NCI-H1417 treated with DMSO at 0.1 percent for 48 hours (cell line): ENCODE measurements around the gene COLGALT1.

Experiments
- DNase-seq: peaks from one replicate; lab custom pipeline; 2025; lab: John Stamatoyannopoulos, UW

The COLGALT1 gene

DNA sequence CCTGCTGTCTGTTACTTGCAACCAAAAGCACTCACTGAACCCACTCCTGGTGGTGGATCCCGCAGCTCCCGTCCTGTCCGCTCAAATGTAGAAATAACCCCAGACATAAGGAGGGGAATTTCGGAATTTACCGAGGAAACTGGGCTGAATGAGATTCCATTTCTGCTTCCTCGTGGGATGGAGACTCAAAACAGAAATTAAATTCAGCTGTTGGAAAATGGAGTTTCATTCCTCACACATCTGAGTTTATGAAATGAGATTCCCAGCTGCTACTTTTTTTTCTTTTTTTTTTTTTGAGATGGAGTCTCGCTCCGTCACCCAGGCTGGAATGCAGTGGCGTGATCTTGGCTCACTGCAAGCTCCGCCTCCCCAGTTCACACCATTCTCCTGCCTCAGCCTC is 44.3 kb downstream of the COLGALT1 start:
- DNase-seq, result no peak

DNA sequence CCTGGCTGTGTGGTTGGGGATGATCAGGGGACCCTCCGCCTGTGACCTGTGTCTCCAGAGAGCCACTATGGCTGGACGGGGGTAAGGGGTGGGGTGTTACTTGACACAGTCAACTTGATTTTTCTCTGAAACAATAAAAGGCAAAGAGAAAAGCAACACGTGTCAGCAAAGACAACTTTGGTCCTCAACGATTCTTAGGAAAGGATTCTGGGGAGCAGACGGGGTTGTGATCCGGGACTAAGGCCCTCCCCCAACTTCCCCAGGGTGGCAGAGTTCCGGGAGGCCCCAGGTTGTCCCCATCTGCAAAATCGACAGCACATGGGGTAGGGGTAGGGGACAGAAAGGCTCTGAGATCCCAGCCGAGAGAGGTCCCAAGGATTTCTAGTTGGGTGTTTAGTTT is 46.2 kb downstream of the COLGALT1 start:
- DNase-seq, result no peak

DNA sequence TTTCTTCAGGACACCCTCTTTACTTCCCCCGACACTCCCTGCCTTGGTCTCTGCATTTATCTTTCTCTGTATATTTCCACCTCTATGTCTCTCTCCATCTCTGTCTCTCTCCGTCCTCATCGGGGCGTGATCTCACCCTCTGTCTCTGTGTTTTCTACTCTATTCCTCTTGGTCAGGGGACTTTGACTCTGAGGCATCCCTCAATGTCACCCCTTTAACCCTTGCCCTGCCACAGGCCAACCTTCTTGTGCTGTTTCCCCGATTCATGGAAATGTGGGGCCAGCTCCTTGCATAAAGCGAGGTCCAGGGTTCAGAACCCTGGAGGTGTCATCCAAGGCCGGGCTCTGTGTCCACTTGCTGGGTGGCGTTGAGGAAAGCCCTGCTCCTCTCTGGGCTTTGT is 46.8 kb downstream of the COLGALT1 start:
- no peak for DNase-seq

DNA sequence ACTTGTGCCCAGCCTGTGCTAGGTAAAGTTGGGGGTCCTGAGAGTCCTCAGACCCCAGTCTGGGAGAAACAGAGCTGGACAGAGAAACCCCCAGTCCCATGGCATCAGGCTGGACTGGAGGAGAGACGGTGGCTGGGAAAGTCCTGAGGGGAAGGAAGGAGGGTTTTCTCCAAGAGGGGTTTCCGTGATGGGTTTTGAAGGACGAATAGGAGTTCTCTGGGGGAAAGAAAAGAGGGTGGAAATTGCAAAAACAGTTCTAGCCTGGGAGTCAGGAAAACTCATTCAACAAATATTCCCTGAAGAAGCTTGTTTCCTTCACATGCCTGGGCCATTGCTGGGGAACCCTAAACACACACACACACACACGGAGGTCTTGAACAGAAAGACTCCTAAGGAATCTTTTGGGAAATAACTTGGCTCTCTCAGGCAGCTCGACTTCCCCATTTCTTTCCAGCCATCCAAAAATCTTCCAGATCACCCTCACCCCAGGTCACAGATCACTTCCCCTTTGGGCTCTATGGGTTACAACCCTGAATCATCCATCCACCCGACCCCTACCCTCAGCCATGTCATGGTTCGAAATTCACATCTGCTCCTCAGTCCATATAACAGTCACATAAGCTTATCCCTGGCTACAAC is 47.5 kb downstream of the COLGALT1 start:
- DNase-seq, result no peak

DNA sequence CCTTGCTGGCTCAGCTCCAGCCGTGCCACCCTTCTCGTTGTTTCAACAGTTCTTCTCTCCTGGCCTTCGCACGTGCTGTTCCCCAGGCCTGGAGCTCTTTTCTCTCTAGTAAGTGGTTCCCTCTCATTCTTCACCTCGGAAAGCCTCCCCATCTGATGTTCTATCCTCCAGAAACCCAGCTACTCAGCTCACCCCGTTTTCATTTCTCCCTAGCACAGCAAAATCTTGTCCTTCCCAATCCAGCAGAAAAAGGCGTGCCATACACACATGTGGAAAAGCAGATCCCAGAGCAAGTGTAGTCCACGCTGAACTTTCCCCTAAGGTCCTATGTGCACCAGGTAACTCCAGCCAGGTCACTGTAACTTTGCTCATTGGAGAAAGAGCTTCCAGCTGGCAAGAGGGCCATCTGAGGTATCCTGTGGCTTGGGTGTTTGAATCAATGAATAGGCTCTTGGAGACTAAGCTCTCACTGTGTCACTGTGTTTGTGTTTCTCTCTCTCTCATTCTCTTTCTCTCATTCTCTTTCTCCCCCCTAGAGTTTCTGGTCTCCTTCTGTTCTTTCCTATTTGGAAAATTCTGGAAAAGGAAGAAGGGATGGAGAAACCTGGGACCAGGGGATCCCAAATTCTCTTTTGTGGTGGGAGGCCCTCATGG is 49.0 kb downstream of the COLGALT1 start:
- no peak for DNase-seq

DNA sequence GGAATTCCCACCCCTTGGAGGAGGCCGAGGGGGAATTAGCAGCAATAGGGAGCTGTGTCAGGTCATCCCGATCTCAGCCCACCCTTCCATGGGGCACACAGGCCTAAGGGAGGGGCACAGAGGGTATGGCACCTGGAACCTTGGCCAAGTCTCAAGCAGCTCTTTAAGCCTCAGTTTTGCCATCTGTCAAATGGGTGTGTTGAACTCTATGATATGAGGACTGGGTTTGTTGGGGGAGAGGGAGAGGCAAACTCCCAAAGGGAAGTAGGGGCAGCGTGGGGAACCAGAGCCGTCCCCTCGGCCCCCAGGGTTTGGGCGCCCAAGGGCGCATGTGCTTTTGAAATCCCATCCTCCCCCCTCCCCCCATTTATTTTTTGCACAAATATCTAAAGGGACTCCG is 49.7 kb downstream of the COLGALT1 start:
- no peak for DNase-seq

DNA sequence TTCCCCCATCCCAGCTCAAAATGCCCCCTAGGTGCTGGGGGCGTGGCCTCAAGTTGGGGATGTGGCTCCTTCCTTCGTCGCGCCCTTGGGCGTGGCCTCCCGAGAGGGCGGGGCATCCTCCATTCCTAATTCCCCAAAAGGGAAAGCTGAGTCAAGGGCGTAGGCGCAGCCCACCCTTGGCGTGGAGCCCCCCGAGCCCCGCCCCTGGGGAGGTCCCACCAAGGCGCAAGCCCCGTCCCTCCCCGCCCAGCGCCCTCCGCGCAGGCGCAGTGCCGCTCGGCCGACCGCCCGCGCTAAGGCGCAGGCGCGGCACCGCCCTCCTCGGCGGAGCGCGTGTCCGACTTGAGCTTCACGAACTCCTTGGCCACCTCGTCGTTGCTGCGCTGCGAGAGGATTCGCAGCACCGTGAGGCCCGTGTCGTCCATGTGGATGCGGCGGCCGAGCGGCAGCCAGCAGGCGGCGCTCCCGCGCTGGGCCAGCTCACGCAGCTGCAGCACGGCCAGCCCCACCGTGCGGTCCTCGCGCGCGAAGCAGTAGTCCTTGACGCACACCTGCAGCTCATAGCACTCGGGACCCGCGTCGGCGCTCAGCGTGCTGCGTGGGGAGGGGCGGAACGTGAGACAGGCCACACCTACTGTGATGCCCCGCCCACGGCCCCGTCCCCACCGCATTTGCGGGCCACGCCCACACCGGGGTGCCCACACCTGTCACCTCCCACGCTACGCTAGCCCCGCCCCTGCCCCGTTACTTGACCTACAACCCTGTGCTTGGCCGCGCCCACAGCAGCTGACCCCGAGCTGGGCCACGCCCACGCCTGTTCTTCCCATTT is 50.5 kb downstream of the COLGALT1 start:
- DNase-seq, result peak; percentile 59

DNA sequence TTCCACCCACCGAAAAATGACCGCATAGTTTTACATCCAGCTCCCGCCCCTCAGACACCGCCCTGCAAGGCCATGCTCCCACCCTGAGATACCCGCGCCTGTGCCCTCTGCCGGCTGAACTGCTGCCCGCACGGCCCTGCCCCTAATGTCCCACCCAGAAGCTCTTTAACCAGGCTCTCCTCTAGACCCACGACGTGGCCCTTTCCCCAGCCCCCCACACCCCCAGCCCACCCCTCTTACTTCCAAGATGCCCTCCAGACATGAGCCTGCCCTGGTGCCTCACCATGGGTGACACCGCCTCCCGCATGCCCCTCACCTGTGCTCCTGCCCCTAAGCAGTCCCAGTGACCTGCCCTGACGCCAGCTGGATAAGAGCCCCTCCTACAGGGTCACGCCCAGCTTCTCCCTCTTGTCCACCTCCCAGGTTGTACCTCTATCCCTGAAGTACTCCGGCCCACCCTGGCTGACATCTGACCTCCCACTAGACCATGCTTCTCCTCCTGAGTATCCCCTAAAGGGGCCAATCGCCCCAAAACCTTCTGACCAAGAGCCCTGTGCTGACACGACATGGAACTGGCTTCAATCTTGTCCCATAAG is 51.2 kb downstream of the COLGALT1 start:
- DNase-seq, result no peak

DNA sequence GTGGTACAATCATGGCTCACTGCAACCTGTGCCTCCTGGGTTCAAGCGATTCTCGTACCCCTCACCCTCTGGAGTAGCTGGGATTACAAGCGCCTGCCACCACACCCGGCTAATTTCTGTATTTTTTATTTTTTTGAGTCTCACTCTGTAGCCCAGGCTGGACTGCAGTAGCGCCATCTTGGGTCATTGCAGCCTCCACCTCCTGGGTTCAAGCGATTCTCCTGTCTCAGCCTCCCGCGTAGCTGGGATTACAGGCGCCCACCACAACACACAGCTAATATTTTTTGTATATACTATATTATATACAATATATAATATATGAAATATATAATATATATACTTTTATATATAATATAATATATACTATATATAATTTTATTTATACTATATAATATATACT is 52.5 kb downstream of the COLGALT1 start:
- no peak for DNase-seq

DNA sequence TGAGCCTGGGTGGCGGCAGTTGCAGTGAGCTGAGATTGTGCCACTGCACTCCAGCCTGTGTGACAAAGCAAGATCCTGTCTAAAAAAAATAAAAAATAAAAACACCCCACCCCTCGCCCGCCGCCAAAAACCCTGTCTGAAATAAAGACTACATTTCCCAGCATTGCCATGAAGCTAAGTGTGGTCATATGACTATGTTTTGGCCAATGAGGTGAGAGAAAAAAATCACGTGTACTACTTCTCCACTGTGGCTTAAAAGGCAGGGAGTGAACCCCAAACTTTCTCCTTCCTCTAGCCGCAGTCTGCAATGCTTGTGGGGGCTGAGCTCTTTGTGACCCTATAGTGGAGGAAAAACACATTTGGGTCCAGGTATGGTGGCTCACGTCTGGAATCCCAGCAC is 54.9 kb downstream of the COLGALT1 start:
- DNase-seq, result no peak

DNA sequence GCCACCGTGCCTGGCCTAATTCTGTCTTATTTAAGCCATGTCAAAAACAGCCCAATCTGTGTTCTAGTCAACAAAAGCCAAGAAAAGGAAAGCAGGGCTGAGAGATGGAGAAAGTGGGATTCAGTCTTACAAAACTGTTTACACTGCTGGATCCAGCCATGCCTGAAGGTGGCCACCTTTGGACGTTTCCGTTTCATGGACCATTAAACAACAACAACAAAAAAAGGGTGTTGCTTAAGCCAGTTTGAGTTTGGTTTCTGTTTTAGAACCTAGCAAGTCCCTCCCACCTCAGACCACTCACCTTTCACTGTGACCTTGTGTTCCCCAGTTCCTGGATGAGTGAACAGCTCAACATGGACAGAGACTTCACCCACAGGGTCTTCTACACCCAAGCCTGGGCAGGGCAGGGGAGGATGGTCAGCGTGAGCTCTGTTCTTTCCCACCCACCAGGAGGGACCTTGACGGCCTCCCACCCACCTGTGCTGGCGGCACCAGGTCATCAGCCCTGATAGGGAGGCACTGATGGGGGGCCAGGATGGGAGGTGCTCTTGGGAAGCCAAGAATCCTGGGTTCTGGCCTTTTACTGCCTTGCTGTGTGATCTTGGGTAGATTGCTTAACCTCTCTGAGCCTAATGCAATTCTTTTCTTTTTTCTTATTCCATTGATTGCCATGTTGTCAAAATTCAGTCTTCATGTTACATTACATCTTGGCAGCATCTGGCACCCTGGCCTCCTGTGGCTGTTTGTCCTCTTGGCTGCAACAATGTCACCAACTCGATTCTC is 56.2 kb downstream of the COLGALT1 start:
- no peak for DNase-seq

DNA sequence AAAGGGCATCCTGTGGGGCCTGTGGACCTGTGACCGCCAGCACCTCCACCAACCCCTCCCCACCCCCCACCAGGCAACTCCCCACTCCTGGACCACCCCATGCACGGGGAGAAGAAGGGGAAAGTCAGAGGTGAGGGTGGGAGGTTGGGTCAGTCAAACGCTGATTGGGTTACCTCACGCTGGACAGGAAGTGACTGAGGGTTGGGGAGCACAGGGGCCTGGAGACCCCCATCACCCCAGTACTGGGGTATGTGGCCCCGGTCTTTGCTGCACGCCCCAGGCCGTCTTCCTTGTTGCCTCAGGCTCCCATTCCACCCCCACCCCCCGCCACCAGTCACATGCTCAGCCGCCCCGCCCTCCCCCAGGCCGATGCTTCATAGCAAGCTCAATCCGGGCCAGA is 59.0 kb downstream of the COLGALT1 start:
- DNase-seq, result no peak

DNA sequence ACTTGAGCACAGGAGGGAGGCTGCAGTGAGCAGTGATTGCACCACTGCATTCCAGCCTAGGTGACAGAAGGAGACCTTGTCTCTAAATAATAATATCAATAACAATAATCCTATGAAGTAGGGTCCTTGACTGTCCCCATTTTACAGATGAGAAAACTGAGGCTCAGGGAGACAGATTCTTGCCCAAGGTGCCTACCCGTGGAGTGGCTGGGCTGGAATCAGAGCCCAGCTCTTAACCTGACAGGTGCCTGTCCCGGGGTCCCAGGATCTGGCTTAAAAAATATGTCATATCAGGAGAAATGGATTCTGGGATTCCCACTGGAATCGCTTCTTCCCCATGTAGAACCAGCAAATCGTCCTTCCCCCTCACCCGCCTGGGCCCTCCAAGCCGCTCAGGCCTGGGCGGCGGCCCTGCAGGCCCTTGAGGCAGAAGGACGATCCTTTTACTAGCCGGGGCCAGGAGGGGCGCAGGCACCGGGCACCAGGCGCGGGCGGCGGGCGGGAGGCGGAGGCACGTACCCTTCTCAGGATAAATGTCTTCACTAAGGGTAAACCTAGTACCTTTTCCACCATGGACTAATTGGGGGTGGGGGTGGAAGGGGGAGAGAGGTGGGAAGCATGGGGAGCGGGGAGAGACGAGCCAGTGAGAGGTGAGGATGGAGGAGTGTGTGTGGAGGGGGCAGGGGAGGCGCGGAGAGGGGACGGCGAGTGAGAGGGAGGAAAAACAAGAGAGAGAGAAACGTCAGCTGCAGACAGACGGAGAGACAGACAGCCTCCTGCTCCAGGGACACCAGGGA is 60.6 kb downstream of the COLGALT1 start:
- DNase-seq, result no peak

DNA sequence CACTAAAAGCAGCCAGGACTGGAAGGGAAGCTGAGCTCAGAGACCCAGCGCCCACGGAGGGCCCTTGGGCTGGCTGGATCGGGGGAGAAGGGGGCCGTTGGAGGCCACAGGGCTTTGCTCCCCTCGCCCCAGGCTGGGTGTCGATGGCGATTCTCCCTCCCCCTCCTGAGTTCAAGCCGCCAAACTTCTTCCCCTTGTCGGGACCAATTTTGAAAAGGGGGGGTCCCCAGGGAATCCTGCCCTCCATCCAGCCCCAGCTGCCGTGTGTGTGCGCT is 61.2 kb downstream of the COLGALT1 start:
- DNase-seq, result no peak

DNA sequence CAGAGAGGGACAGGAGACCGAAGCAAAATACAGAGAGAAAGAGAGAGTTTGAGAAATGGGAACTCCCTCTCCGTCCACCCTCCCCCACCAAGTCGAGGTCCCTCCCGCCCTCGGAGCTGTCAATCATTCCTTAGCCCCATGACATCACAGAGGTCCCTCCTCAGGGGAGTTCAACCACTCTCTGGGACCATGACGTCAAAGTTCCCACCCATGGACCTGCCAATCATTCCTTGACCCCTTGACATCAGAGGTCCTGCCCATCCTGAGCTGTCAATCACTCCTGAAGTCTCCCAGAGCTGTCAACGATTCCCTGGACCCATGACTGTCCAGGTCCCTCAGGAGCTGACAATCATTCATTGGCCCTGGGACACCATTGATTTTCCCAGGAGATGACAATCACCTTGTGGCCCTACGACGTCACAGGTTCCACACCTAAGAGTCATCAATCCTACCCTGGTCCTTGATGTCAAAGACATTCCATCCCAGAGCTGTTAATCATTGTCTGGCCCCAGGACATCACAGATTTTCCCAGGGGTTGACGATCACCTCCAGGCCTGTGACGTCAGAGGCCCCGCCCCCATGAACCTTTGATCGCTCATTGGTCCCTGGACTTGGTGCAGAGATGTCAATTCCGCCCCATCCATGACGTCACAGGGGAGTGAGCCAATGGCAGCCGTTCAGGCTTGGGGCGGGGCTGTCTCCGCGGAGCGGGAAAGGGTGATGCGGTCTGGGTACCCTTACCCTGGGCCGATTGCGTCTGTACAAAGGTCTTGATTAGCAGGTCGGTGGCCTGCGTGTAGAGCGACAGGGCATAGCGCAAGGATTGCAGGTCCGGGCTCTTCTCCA is 61.7 kb downstream of the COLGALT1 start:
- no peak for DNase-seq

DNA sequence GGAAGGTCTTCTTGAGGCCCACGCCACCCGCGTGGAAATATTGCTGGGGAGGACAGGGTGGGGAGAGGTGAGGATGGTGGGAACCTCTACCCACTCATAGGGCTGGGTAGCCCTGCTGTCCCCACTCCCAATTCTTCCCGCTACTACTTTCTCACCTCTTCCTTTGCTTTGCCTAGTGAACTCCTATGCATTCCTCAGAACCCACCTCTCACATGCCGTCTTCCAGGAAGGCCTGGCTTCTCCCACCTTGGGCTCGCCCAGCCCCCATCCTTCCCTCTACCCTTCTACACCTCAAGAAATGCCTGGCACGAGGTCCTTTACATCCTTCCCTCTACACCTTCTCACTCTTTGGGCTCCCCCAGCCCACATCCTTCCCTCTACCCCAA is 62.4 kb downstream of the COLGALT1 start:
- DNase-seq, result no peak

DNA sequence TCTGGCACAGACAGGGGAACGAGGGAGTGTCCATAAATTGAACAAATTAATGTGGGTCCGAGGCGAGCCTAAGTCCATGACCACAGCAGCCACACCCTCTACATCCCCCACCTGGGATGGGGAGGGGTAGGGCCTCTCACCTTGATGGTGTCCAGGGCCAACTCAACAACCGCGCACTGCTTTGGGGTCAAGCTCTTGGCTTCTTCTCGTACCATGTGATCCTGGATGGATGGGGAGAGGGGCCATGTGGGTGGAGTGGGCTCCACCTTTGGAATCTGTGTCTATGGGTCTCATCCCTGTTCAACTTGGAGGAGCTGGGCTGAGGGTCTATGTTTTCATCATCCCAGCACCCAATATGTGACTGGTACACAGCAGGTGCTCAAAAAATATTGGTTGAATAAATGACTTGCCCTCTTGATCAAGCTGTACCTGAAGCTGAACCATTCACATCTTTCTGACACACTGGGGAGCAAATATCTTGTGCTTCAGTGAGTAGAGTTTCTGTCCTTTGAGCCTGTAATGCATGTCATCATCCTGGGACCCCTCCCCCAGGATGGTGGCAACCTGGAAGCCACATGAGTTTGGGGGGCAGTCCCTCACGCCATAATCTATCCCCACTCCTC is 62.9 kb downstream of the COLGALT1 start:
- DNase-seq, result no peak

DNA sequence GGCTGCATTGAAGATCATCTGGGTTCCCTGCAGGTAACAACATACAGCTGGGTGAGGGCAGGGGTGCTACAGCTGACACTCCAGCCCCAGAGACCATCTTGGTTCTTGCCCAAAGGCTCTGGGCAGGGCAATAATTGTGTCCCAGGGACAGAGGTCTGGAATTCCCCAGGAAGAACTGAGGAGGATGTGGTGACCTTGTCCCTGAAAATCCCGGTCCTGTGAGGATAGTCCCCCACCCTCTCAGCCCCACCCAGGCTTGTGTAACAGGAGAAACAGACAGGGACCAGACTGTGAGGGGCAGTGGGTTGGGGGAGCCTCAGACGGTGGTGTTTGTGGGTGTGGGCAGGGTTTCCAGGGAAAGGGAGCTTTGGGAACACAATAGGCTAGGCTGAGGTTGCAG is 63.5 kb downstream of the COLGALT1 start:
- no peak for DNase-seq

DNA sequence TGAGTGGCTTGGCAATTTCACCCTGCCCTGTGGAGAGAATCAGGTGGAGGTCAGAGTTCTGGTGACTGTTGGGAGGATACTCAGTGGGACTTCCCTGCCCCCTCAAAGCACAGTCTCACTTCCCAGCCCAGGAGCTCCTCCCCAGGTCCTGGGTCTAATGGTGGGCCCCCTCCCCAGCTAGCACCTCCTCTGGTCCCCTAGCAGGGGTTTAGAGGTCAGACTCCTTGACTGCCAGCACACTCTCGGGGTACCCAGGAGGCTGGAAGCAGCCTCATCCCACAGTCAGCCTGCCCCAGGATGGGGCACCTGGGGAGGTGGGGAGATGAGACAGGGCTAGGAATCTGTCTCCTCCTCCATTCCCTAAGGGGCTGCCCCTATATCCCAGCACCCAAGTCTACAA is 65.2 kb downstream of the COLGALT1 start:
- no peak for DNase-seq
